Spleen (tissue), 7 donors: Measurements from ENCODE around the gene VKORC1L1.

Experiments
- POLR2A ChIP-seq, 3 donors: fragments of 450-650 bp; IDR thresholded peaks; one replicate each; pipeline ENCODE4 v1.5.1; 2017; ENCODE audit warnings: antibody characterized with exemption in 3 of 3, mild to moderate bottlenecking in 1 of 3
- POLR2AphosphoS5 ChIP-seq, 3 donors: sonication (generic); formaldehyde crosslinking; IDR thresholded peaks; one replicate each; pipeline ENCODE4 v1.5.1; 2017; ENCODE audit warnings: antibody characterized with exemption in 3 of 3
- TF ChIP-seq, protein P1 (sequence below), 11 experiments: fragments of 200-600 bp in 7 of 11; fragments of 450-650 bp in 4 of 11; sonication (generic) in 4 of 11; IDR thresholded peaks in 8 of 11; conservative IDR thresholded peaks in 3 of 11; 1 replicate in 7 of 11; 2 replicates in 4 of 11; pipeline versions ENCODE4 v1.4.0 to v1.8.0; 2016 to 2021; ENCODE audit warnings: antibody characterized with exemption in 11 of 11, inconsistent platforms in 4 of 11, mild to moderate bottlenecking in 1 of 11
- donor health status: DM: no; HTN: no; CAD: no; lungs with moderate emphysema.
- donor health status: DM: no; HTN: no; CAD: no.
- donor health status: DM: no; HTN: no; CAD: no.

DNA sequence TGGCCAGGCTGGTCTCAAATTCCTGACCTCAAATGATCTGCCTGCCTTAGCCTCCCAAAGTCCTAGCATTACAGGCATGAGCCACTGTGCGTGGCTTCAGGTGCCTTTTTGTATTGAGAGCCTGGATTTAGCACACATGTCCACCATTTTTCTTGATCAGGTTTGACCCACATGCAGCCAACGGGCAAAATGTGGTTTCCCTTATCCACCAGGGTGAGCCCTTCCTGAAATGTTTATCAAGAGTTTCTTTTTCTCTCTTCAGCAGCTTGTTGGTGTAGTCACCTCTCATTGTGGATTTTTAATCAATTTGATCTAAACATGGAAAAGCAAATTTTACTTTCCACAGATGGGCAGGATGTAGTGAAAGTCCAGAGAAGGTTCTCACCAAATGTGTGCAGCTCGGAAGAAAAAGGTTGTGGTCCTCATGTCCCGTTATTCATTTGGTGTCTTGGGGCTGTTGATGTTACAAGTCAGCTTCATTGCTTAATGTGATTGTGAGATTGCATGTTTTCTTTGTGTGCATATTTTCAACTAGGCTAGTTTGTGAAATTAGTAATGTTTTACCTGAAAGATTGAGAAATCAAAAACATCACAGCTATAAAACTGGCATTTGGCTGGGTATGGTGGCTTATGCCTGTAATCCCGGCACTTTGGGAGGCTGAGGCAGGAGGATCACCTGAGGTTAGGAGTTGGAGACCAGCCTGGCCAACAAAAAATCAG is 80.3 kb downstream of the VKORC1L1 start:
- TF ChIP-seq, protein P1, sequence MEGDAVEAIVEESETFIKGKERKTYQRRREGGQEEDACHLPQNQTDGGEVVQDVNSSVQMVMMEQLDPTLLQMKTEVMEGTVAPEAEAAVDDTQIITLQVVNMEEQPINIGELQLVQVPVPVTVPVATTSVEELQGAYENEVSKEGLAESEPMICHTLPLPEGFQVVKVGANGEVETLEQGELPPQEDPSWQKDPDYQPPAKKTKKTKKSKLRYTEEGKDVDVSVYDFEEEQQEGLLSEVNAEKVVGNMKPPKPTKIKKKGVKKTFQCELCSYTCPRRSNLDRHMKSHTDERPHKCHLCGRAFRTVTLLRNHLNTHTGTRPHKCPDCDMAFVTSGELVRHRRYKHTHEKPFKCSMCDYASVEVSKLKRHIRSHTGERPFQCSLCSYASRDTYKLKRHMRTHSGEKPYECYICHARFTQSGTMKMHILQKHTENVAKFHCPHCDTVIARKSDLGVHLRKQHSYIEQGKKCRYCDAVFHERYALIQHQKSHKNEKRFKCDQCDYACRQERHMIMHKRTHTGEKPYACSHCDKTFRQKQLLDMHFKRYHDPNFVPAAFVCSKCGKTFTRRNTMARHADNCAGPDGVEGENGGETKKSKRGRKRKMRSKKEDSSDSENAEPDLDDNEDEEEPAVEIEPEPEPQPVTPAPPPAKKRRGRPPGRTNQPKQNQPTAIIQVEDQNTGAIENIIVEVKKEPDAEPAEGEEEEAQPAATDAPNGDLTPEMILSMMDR (IDR thresholded peaks at IDR 0.05 in 8 of 11, conservative IDR thresholded peaks at IDR 0.05 in 3 of 11) = no peak
- TF ChIP-seq POLR2AphosphoS5 (IDR thresholded peaks at IDR 0.05) (no peak), POLR2A (IDR thresholded peaks at IDR 0.05) (no peak)
